D341Med (cell line): ENCODE results near the gene SHISA3.
"Not testable (repeated sequence)": the region's sequence is repeated elsewhere in the genome, so short reads cannot be mapped to it uniquely, and the experiment has no call there.

Experiments used
- DNase-seq: peaks from one replicate; pipeline ENCODE4 v3.0.0; 2012; ENCODE audit warnings: low spot score

Gene SHISA3

GRCh38 chr4:42396752-42397634 lies at the start of gene SHISA3:
TSS of gene SHISA3 (plus strand) at chr4:42397488. CDS start at chr4:42398057, 569 bp downstream.
- DNase-seq: peak; percentile 78

- DNase-seq: no peak
Observed at GRCh38 chr4:42348247-42348646, 49.0 kb upstream of the SHISA3 start.

GRCh38 chr4:42348692-42349091 lies 48.6 kb upstream of the SHISA3 start:
- DNase-seq: no peak

GRCh38 chr4:42350611-42351182 lies 46.6 kb upstream of the SHISA3 start:
- DNase-seq: no peak

- DNase-seq: no peak
Observed at GRCh38 chr4:42352049-42352448, 45.2 kb upstream of the SHISA3 start.

GRCh38 chr4:42357325-42357724 lies 40.0 kb upstream of the SHISA3 start:
- no peak for DNase-seq

GRCh38 chr4:42359711-42360110 lies 37.6 kb upstream of the SHISA3 start:
- DNase-seq: no peak

- DNase-seq: no peak
Observed at GRCh38 chr4:42360256-42360669, 37.0 kb upstream of the SHISA3 start.

GRCh38 chr4:42361456-42361855 lies 35.8 kb upstream of the SHISA3 start:
- no peak for DNase-seq

GRCh38 chr4:42362591-42362990 lies 34.7 kb upstream of the SHISA3 start:
- no peak for DNase-seq

- DNase-seq: no peak
Observed at GRCh38 chr4:42363614-42364013, 33.7 kb upstream of the SHISA3 start.

GRCh38 chr4:42364266-42365053 lies 32.8 kb upstream of the SHISA3 start:
- DNase-seq: no peak

- no peak for DNase-seq
Observed at GRCh38 chr4:42366959-42367358, 30.3 kb upstream of the SHISA3 start.

- no peak for DNase-seq
Observed at GRCh38 chr4:42369489-42369888, 27.8 kb upstream of the SHISA3 start.

- DNase-seq: peak; percentile 46
Observed at GRCh38 chr4:42371305-42372252, 25.7 kb upstream of the SHISA3 start.

GRCh38 chr4:42372303-42372702 lies 25.0 kb upstream of the SHISA3 start:
- DNase-seq: not testable (repeated sequence)

- no peak for DNase-seq
Observed at GRCh38 chr4:42377497-42377896, 19.8 kb upstream of the SHISA3 start.

- no peak for DNase-seq
Observed at GRCh38 chr4:42381666-42382065, 15.6 kb upstream of the SHISA3 start.

GRCh38 chr4:42385516-42385915 lies 11.8 kb upstream of the SHISA3 start:
- no peak for DNase-seq

GRCh38 chr4:42390622-42391354 lies 6.5 kb upstream of the SHISA3 start:
- DNase-seq: no peak

GRCh38 chr4:42391355-42391664 lies 6.0 kb upstream of the SHISA3 start:
- DNase-seq: no peak
